ENCODE data around the gene KRT15. TPM values are rescaled to one million over a fixed set of nuclear protein-coding genes. Genes with fewer than 3 reads are reported as not detected.

The KRT15 gene
- total RNA-seq, 2 donors from 2014 or later: 5.8 to 20.0 TPM

DNA sequence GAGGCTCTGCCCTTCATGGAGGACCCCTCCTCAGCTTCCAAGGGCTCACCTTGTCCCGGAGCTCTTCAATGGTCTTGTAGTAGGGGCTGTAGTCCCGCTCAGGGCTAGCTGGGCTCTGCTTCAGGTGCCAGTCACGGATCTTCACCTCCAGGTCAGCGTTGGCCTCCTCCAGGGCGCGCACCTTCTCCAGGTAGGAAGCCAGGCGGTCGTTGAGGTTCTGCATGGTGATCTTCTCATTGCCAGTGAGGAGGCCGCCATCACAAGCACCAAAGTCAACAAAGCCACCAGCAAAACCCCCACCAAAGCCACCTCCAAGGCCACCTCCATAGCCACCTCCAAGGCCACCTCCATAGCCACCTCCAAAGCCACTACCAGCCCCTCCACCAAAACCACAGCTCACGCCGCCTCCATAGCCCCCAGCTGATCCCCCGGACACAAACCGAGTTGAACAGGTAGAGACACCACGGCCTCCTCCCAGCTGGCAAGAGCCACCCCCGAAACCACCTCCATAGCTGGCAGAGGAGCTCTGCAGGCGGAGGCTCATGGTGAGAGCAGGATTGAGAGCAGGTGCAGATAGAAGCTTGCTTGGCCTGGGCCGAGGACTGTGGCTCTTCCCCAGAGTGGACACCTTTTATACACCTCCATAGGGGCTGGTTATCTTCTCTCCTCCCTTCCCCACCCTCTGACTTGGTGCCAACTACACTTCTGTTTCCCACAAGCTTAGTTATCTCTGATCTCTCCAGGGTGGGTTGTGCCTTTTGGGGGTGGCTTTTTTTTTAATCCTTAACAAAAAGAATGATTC is 13.5 kb downstream of the KRT15 start, which contains the start of gene KRT13:
KRT13 (minus strand) TSS at position 606 of the 802 bp plus-strand sequence; CDS start at position 544, 62 bp downstream.
- Histone ChIP-seq H3K9me3 (no peaks in the 10 kb centered on the region), H3K4me3 (no peak within 1 kb of the TSS)
- DNase-seq: no peak

GRCh38 chr17:41504246-41504977 is 14.3 kb downstream of the KRT15 start:
- H3K4me1 ChIP-seq: no peaks in the 10 kb centered on the region
- no peak overlapping the region for H3K27ac ChIP-seq
- no peak overlapping the region for H3K9ac ChIP-seq (ENCODE audit: low read depth in 2 of 2, low read length in 2 of 2)
- H3K4me3 ChIP-seq: no peak overlapping the region
- no peaks in the 10 kb centered on the region for H3K9me3 ChIP-seq
- H3K27me3 ChIP-seq: no peaks in the 10 kb centered on the region
- no peak for DNase-seq
- intact Hi-C loops (cut with DNase I): no loop called here
- TF ChIP-seq, protein P1, sequence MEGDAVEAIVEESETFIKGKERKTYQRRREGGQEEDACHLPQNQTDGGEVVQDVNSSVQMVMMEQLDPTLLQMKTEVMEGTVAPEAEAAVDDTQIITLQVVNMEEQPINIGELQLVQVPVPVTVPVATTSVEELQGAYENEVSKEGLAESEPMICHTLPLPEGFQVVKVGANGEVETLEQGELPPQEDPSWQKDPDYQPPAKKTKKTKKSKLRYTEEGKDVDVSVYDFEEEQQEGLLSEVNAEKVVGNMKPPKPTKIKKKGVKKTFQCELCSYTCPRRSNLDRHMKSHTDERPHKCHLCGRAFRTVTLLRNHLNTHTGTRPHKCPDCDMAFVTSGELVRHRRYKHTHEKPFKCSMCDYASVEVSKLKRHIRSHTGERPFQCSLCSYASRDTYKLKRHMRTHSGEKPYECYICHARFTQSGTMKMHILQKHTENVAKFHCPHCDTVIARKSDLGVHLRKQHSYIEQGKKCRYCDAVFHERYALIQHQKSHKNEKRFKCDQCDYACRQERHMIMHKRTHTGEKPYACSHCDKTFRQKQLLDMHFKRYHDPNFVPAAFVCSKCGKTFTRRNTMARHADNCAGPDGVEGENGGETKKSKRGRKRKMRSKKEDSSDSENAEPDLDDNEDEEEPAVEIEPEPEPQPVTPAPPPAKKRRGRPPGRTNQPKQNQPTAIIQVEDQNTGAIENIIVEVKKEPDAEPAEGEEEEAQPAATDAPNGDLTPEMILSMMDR (IDR thresholded peaks at IDR 0.05): no peak
- H3K36me3 ChIP-seq: no peaks in the 10 kb centered on the region

More for the DNA sequence above, 13.5 kb downstream of the KRT15 start, which contains the start of gene KRT13:
- Histone ChIP-seq H3K9ac (ENCODE audit: low read depth in 2 of 2, low read length in 2 of 2) (no peak within 1 kb of the TSS), H3K36me3 (no peaks in the 10 kb centered on the region), H3K4me1 (no peaks in the 10 kb centered on the region), H3K27me3 (no peaks in the 10 kb centered on the region), H3K27ac (no peak within 1 kb of the TSS)
- intact Hi-C loops (cut with DNase I): no loop called here
- TF ChIP-seq, protein P1 (IDR thresholded peaks at IDR 0.05): no peak

DNA sequence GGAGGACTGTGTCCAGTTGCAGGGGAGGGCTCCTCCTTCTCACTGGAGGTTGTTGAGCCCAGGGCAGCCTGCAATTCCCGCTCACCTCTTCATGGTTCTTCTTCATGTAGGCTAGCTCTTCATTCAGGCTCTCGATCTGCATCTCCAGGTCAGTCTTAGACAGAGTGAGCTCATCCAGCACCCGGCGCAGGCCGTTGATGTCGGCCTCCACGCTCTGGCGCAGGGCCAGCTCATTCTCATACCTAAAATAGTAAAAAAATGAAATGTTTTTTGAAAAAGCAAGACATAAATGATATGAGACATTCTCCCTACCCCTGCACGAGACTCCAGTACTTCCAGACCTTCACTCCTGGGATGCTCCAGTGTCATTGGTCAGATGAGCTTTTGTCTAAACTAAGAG is 15.5 kb downstream of the KRT15 start:
- TF ChIP-seq, protein P1 (IDR thresholded peaks at IDR 0.05): no peak
- intact Hi-C loops (cut with DNase I): no loop called here
- no peaks in the 10 kb centered on the region for H3K27me3 ChIP-seq
- no peaks in the 10 kb centered on the region for H3K4me1 ChIP-seq
- DNase-seq: no peak
- H3K9me3 ChIP-seq: no peaks in the 10 kb centered on the region
- H3K9ac ChIP-seq (ENCODE audit: low read depth in 2 of 2, low read length in 2 of 2): no peak overlapping the region
- no peak overlapping the region for H3K4me3 ChIP-seq
- H3K27ac ChIP-seq: no peak overlapping the region
- no peaks in the 10 kb centered on the region for H3K36me3 ChIP-seq

- Histone ChIP-seq H3K27me3 (no peaks in the 10 kb centered on the region), H3K9me3 (no peaks in the 10 kb centered on the region), H3K36me3 (no peaks in the 10 kb centered on the region), H3K27ac (no peak overlapping the region), H3K4me3 (no peak overlapping the region), H3K4me1 (no peaks in the 10 kb centered on the region), H3K9ac (ENCODE audit: low read depth in 2 of 2, low read length in 2 of 2) (no peak overlapping the region)
- intact Hi-C loops (cut with DNase I): no loop called here
- TF ChIP-seq, protein P1 (IDR thresholded peaks at IDR 0.05): no peak
- DNase-seq: no peak
Measured at GRCh38 chr17:41500131-41500911, 18.4 kb downstream of the KRT15 start.

- Histone ChIP-seq H3K27ac (no peak overlapping the region), H3K4me1 (no peaks in the 10 kb centered on the region), H3K36me3 (no peaks in the 10 kb centered on the region), H3K9ac (ENCODE audit: low read depth in 2 of 2, low read length in 2 of 2) (no peak overlapping the region), H3K9me3 (no peaks in the 10 kb centered on the region), H3K27me3 (no peaks in the 10 kb centered on the region), H3K4me3 (no peak overlapping the region)
- DNase-seq: no peak
- intact Hi-C loops (cut with DNase I): no loop called here
- TF ChIP-seq, protein P1 (IDR thresholded peaks at IDR 0.05): no peak
Measured at GRCh38 chr17:41499714-41500113, 19.0 kb downstream of the KRT15 start.

Data from colonic mucosa (tissue), 4 donors.